ENCODE results near the gene GPSM1.

The GPSM1 gene

GRCh38 chr9:136397643-136398042 lies 70.3 kb downstream of the GPSM1 start:
- Histone ChIP-seq H3K79me2 (ENCODE audit: insufficient read depth, low read depth) (peaks cover 21% of the 10 kb centered on the region), H3K36me3 (ENCODE audit: insufficient read depth) (peaks cover 4% of the 10 kb centered on the region; the same call in 1 of the 2 replicates), H2AFZ (ENCODE audit: low read depth) (no peak overlapping the region)

GRCh38 chr9:136398286-136398685 lies 70.9 kb downstream of the GPSM1 start:
- Histone ChIP-seq H3K9ac (no peak overlapping the region; the same call in 1 of the 2 replicates), H3K4me3 (IDR thresholded peaks at IDR 0.05; ENCODE audit: insufficient read depth, low read depth, low read length) (no peak overlapping the region), H3K36me3 (ENCODE audit: insufficient read depth) (peaks cover 4% of the 10 kb centered on the region; the same call in 1 of the 2 replicates), H3K4me1 (ENCODE audit: low read depth, poor library complexity, severe bottlenecking) (peaks cover 27% of the 10 kb centered on the region), H4K20me1 (ENCODE audit: insufficient read depth) (peaks cover 5% of the 10 kb centered on the region; the same call in 1 of the 2 replicates), H2AFZ (ENCODE audit: low read depth) (no peak overlapping the region), H3K79me2 (ENCODE audit: insufficient read depth, low read depth) (peaks cover 21% of the 10 kb centered on the region), H3K27ac (no peak overlapping the region), H3K27me3 (ENCODE audit: insufficient read depth, low read depth) (no peaks in the 10 kb centered on the region), H3K4me2 (peak overlapping the region; percentile 90; the same call in 1 of the 2 replicates)
- no peak for TF ChIP-seq CTCF (conservative IDR thresholded peaks at IDR 0.05; ENCODE audit: low read depth, low read length)

More at GRCh38 chr9:136397643-136398042, 70.3 kb downstream of the GPSM1 start:
- peaks cover 23% of the 10 kb centered on the region for H3K4me1 ChIP-seq (ENCODE audit: low read depth, poor library complexity, severe bottlenecking)
- H3K27ac ChIP-seq, result no peak overlapping the region
- H3K9ac ChIP-seq, result no peak overlapping the region
- no peak overlapping the region for H3K4me3 ChIP-seq (IDR thresholded peaks at IDR 0.05; ENCODE audit: insufficient read depth, low read depth, low read length)
- TF ChIP-seq CTCF (conservative IDR thresholded peaks at IDR 0.05; ENCODE audit: low read depth, low read length), result no peak
- no peaks in the 10 kb centered on the region for H3K27me3 ChIP-seq (ENCODE audit: insufficient read depth, low read depth)
- no peak overlapping the region; the same call in 1 of the 2 replicates for H3K4me2 ChIP-seq
- H4K20me1 ChIP-seq (ENCODE audit: insufficient read depth), result peaks cover 5% of the 10 kb centered on the region; the same call in 1 of the 2 replicates

- TF ChIP-seq CTCF (conservative IDR thresholded peaks at IDR 0.05; ENCODE audit: low read depth, low read length), result no peak
- Histone ChIP-seq H3K4me1 (ENCODE audit: low read depth, poor library complexity, severe bottlenecking) (peaks cover 38% of the 10 kb centered on the region), H3K9ac (peak overlapping the region; percentile 79), H3K79me2 (ENCODE audit: insufficient read depth, low read depth) (peaks cover 21% of the 10 kb centered on the region), H3K27me3 (ENCODE audit: insufficient read depth, low read depth) (no peaks in the 10 kb centered on the region), H3K4me2 (peak overlapping the region; percentile 90), H4K20me1 (ENCODE audit: insufficient read depth) (peaks cover 5% of the 10 kb centered on the region; the same call in 1 of the 2 replicates), H3K27ac (peak overlapping the region; percentile 43), H2AFZ (ENCODE audit: low read depth) (peak overlapping the region; percentile 47; the same call in 1 of the 2 replicates), H3K4me3 (IDR thresholded peaks at IDR 0.05; ENCODE audit: insufficient read depth, low read depth, low read length) (peak overlapping the region; percentile 34), H3K36me3 (ENCODE audit: insufficient read depth) (peaks cover 4% of the 10 kb centered on the region; the same call in 1 of the 2 replicates)
Measured at GRCh38 chr9:136399176-136400037, 72.1 kb downstream of the GPSM1 start.

GRCh38 chr9:136400038-136400834 lies 72.9 kb downstream of the GPSM1 start, which contains the start of gene SNAPC4:
TSS of gene SNAPC4 (minus strand) at chr9:136400170. CDS start at chr9:136398428, 1,742 bp downstream.
- Histone ChIP-seq H3K4me1 (ENCODE audit: low read depth, poor library complexity, severe bottlenecking) (peaks cover 46% of the 10 kb centered on the region), H4K20me1 (ENCODE audit: insufficient read depth) (peaks cover 5% of the 10 kb centered on the region; the same call in 1 of the 2 replicates), H3K9ac (peak within 1 kb of the TSS; percentile 79), H3K36me3 (ENCODE audit: insufficient read depth) (peaks cover 4% of the 10 kb centered on the region; the same call in 1 of the 2 replicates), H3K27me3 (ENCODE audit: insufficient read depth, low read depth) (no peaks in the 10 kb centered on the region), H3K4me3 (IDR thresholded peaks at IDR 0.05; ENCODE audit: insufficient read depth, low read depth, low read length) (peak within 1 kb of the TSS; percentile 34), H3K27ac (peak within 1 kb of the TSS; percentile 43), H3K79me2 (ENCODE audit: insufficient read depth, low read depth) (peaks cover 21% of the 10 kb centered on the region), H2AFZ (ENCODE audit: low read depth) (peak within 1 kb of the TSS; percentile 47; the same call in 1 of the 2 replicates), H3K4me2 (peak within 1 kb of the TSS; percentile 90)
- TF ChIP-seq CTCF (conservative IDR thresholded peaks at IDR 0.05; ENCODE audit: low read depth, low read length), result peak; percentile 83

Data from KMS-11 (cell line).